IPS DF 19.7 (cell line): ENCODE data around the gene NF2.
"Not testable (repeated sequence)": the region's sequence is repeated elsewhere in the genome, so short reads cannot be mapped to it uniquely, and the experiment has no call there.

Source experiments
- DNase-seq: peaks from one replicate; pipeline ENCODE4 v3.0.0-alpha.2; 2013; ENCODE audit warnings: low read depth, low spot score

NF2 gene

DNA sequence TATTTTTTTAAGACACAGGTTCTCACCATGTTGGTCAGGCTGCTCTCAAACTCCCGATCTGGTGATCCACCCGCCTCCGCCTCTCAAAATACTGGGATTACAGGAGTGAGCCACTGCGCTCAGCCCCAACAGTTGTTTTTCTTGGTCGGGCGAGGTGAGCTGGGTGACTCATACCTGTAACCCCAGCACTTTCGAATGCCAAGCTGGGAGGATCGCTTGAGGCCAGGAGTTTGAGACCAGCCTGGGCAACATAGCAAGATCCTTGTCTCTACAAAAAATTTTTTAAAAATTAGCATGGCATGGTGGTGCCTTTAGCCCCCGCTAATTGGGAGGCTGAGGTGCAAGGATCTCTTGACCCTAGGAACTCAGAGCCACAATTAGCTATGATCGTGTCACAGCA is 7.0 kb upstream of the NF2 start:
- no peak for DNase-seq

- DNase-seq = not testable (repeated sequence)
These were observed 5.4 kb upstream of the NF2 start for GRCh38 chr22:29597871-29598683.

GRCh38 chr22:29598684-29599020 is 4.8 kb upstream of the NF2 start:
- no peak for DNase-seq

GRCh38 chr22:29604076-29604360 is 585 bp downstream of the NF2 start:
- DNase-seq = no peak

DNA sequence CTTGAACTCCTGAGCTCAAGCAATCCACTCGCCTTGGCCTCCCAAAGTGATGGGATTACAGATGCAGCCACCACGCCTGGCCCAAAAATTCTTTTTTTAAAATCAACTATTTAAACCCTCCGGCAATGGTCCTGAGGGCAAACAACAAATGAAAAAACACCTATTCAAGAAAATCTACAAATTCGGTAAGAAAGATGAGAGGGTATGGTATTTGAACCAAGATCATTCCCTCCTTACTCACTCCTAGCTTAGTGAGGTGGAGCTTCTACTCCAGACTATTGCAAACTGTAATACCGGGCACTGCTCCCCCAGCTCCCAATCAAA is 2.1 kb downstream of the NF2 start:
- no peak for DNase-seq

- DNase-seq = no peak
These were observed 2.9 kb downstream of the NF2 start for GRCh38 chr22:29606320-29606719.

- no peak for DNase-seq
These were observed 4.0 kb downstream of the NF2 start for GRCh38 chr22:29607426-29607825.

DNA sequence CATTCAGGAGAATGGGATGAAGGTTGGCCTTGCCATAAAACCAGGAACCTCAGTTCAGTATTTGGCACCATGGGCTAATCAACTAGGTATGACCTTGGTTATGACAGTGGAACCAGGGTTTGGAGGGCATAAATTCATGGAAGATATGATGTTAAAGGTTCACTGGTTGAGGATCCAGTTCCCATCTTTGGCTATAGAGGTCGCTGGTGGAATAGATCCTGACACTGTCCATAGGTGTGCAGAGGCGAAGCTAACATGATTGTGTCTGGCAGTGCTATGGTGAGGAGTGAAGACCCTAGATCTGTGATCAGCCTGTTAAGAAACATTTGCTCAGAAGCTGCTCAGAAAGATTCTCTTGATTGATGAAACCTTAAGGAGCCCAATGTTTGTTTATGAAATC is 5.7 kb downstream of the NF2 start:
- no peak for DNase-seq

DNA sequence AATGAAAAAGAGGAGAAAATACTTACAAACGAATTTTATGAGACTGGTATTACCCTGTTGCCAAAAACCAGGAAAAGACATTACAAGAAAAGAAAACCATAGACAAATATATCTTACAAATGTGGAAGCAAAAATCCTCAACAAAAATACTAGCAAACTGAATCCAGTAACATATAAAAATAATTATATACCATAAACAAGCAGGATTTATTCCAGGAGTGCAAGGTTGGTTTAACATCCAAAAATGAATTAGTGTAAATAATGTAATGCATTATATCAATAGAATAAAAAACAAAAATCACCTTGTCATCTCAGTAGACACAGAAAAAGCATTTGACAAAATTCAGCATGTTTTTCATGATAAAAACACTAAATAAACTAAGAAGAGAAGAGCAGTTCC is 7.3 kb downstream of the NF2 start:
- no peak for DNase-seq

GRCh38 chr22:29615705-29616327 is 12.4 kb downstream of the NF2 start:
- DNase-seq = no peak

DNA sequence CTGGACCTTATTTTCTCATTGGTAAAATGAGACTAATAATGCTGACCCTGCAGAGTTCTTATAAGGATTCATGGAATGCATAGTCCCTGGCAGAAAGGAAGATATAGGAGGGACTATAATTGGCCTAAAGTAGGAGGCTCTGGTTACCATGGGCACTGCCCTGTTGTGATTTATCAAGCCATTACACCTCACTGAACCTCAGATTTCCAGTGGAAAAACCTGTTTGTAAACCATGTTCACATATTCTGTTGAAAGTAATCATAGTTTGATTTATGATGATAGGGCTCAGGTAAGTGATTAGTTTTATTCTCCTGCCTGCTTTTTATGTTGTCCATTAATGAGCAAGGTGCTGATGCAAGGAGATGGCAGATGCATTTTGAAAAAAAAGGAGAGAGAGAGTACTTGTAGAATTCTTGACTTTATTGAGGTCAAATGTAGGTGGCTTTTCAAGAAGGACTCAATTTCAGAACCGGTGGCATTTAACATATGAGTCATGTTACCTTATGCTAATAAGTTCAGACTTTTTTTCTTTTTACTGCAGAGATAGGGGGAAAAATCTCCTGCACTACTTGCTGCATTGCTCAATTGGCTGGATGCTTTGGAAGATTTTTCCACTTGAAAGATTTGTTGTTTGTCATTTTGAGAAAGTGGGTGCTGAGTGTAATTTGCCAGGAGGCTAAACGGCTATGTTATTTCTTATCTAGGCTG is 14.6 kb downstream of the NF2 start:
- DNase-seq = no peak

DNA sequence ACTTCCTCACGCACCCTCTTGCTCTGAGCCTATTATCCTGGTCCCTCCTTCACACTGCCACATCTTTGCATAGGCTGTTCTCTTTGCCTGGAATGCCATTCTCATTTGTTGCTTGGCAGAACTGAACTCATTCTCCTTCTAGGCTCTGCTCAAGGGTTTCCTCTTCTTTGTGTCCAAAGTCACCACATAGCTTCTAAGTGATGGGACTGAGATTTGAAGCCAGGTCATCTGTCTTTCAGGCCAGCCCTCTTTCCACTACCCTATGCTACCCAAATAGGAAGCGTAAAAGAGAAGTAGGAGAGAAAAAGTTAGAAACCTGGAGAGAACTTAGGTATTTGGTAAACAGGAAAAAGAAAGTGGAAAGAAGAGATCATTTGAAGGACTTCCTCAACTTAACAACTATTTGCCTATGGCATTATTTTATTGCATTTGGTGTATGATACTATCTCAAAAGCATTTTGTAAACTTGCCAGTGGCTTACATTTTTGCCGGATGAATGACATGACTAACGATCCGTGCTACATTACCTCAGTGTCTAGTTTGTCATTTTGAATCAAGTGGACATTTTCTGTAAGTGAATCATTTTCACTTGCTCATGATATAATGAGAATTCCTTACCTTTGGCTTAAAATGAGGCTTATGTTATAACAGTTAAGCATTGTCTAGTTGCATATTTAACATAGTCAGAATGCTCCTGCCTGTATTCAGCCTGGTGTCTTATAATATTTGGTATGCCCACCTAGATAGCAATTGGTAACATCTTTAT is 18.5 kb downstream of the NF2 start:
- no peak for DNase-seq

DNA sequence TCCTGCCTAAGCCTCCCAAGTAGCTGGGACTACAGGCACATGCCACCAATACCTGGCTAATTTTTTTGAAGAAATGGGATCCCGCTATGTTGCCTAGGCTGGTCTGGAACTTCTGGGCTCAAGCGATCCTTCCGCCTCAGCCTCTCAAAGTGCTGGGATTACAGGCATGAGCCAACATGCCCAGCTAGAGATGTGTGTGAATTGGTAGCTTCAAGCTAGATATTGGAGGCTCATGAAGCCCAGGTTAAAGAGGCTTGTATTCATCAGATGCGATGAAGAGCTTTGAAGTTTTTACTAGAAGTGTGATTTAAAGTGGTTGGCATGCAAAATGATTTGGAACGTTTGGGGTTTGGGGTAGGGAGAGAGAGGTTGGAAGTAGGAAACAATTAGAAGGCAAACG is 19.6 kb downstream of the NF2 start:
- no peak for DNase-seq

GRCh38 chr22:29623553-29624169 is 20.2 kb downstream of the NF2 start:
- DNase-seq = no peak

DNA sequence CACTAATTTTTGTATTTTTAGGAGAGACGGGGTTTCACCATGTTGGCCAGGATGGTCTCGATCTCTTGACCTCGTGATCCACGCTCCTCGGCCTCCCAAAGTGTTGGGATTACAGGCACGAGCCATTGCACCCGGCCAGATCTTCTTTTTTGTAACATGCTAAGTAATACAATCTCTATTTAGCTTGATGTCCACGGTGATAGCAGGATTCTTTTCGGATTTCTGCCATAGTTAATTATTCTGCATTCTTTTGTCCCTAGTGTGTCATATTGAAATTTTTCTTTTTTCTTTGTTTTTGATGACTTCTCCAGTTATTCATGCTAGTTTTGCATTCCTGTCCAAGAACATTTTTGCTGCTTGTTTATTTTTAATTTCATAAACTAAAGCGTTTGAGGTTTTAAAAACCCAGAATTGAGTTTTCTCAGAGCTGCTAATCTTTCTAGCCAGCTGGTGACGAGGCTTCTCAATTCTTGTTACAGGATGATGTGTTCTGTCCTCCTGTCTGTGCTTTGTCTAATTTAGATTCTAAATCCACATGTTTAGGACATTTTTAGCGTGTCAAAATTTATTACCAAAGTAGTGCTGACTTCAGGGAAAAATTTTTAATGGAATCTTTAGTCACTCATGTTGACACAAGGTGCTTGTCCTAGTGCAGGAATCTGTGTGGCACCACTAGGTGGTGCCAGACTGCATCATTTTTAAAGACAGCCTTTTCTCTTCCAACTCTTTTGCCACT is 21.8 kb downstream of the NF2 start:
- DNase-seq = no peak

GRCh38 chr22:29626497-29627195 is 23.2 kb downstream of the NF2 start:
- DNase-seq = no peak

DNA sequence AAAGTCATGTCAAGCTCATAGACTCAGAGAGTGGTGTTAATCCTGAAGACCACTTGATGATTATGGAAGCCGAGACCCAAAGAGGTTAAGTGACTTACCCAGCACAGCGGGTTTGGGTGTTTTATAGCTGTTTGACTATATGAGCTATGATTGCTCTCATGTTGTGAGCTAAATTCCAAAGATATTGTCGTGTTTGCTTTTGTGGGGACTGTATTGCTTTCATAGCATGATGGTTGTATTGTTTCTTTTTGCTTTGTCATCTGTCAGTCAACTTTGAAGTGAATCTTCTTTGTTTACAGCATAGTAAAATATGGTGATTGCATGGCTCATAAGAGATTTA is 23.7 kb downstream of the NF2 start:
- DNase-seq = no peak

- DNase-seq = no peak
These were observed 25.8 kb downstream of the NF2 start for GRCh38 chr22:29628996-29629902.

- no peak for DNase-seq
These were observed 26.6 kb downstream of the NF2 start for GRCh38 chr22:29629903-29630516.
